IPS-NIHi7 (cell line): ENCODE measurements around the gene MPRIP.

Source experiments
- DNase-seq: peaks from one replicate; pipeline ENCODE4 v3.0.0; 2012; ENCODE audit warnings: mixed read lengths; ENCODE audit errors: extremely low spot score

The MPRIP gene

GRCh38 chr17:17051380-17051779 is 9.1 kb downstream of the MPRIP start:
- DNase-seq: no peak

GRCh38 chr17:17051791-17052461 is 9.7 kb downstream of the MPRIP start:
- DNase-seq: no peak

- DNase-seq: no peak
Measured at GRCh38 chr17:17052462-17053221, 10.4 kb downstream of the MPRIP start.

- DNase-seq: no peak
Measured at GRCh38 chr17:17053446-17054379, 11.5 kb downstream of the MPRIP start.

- no peak for DNase-seq
Measured at GRCh38 chr17:17054636-17055035, 12.4 kb downstream of the MPRIP start.

GRCh38 chr17:17055286-17056155 is 13.3 kb downstream of the MPRIP start:
- DNase-seq: no peak

GRCh38 chr17:17056156-17056539 is 13.9 kb downstream of the MPRIP start:
- no peak for DNase-seq

GRCh38 chr17:17057057-17057551 is 14.8 kb downstream of the MPRIP start:
- no peak for DNase-seq

GRCh38 chr17:17058304-17058703 is 16.0 kb downstream of the MPRIP start:
- no peak for DNase-seq

GRCh38 chr17:17059301-17059890 is 17.1 kb downstream of the MPRIP start:
- no peak for DNase-seq

GRCh38 chr17:17060001-17060922 is 18.0 kb downstream of the MPRIP start:
- no peak for DNase-seq

GRCh38 chr17:17060930-17061329 is 18.7 kb downstream of the MPRIP start:
- no peak for DNase-seq

- no peak for DNase-seq
Measured at GRCh38 chr17:17061516-17061915, 19.3 kb downstream of the MPRIP start.

GRCh38 chr17:17062356-17062755 is 20.1 kb downstream of the MPRIP start:
- no peak for DNase-seq

GRCh38 chr17:17062866-17063265 is 20.6 kb downstream of the MPRIP start:
- no peak for DNase-seq

- no peak for DNase-seq
Measured at GRCh38 chr17:17063546-17064122, 21.4 kb downstream of the MPRIP start.

GRCh38 chr17:17064322-17064721 is 22.1 kb downstream of the MPRIP start:
- no peak for DNase-seq

- no peak for DNase-seq
Measured at GRCh38 chr17:17066021-17066420, 23.8 kb downstream of the MPRIP start.

GRCh38 chr17:17067257-17067656 is 25.0 kb downstream of the MPRIP start:
- no peak for DNase-seq
